Urinary bladder (tissue), 4 donors: ENCODE measurements around the gene KMT2E. TPM values are rescaled to one million over a fixed set of nuclear protein-coding genes. Genes with fewer than 3 reads are reported as not detected.

Experiments used
- DNase-seq: peaks from one replicate; pipeline ENCODE4 v3.0.0-alpha.2; 2015; ENCODE audit errors: extremely low spot score
- H3K27ac ChIP-seq: one replicate; pipeline ENCODE4 v1.5.1; 2013; ENCODE audit warnings: low read depth, mild to moderate bottlenecking, moderate library complexity
- H3K36me3 ChIP-seq: one replicate; pipeline ENCODE4 v1.6.1; 2013; ENCODE audit warnings: mild to moderate bottlenecking, moderate library complexity; ENCODE audit not compliant: insufficient read depth
- H3K4me1 ChIP-seq: one replicate; pipeline ENCODE4 v1.6.1; 2013; ENCODE audit warnings: mild to moderate bottlenecking, moderate library complexity; ENCODE audit not compliant: insufficient read depth
- H3K4me3 ChIP-seq: one replicate; pipeline ENCODE4 v1.5.1; 2013; ENCODE audit warnings: low read depth, low read length
- WGBS: extraction: QIAGEN DNeasy Blood & Tissue Kit; methylation state at CpG from one replicate; pipeline ENCODE4 v1.1.7; 2013; 5-methylcytosine and 5-hydroxymethylcytosine counted together
- polyA plus RNA-seq: library from polyadenylated mRNA; stranded (reverse); fragments of 200-250 nt; gene quantifications from one replicate; pipeline ENCODE4 v1.2.3, GENCODE V29; 2013
- total RNA-seq: library from RNA; depleted of rRNA; stranded (reverse); fragments of >200 nt; gene quantifications from one replicate; pipeline ENCODE4 v1.2.3, GENCODE V29; 2014
- donor health status: healthy with polysubstance abuse.
- donor health status: healthy.

KMT2E gene
- total and polyA plus RNA-seq, 2 donors = 43.1 to 198 TPM

- Histone ChIP-seq H3K27ac (no peak overlapping the region), H3K4me1 (no peaks in the 10 kb centered on the region), H3K4me3 (no peak overlapping the region), H3K36me3 (peaks cover 7% of the 10 kb centered on the region)
- DNase-seq = no peak
- WGBS = 87% methylated on average over 6 of the region's 6 CpGs
Observed at GRCh38 chr7:105106473-105106872, 92.5 kb downstream of the KMT2E start.

- Histone ChIP-seq H3K4me3 (no peak overlapping the region), H3K4me1 (no peaks in the 10 kb centered on the region), H3K27ac (no peak overlapping the region), H3K36me3 (peaks cover 9% of the 10 kb centered on the region)
- WGBS = 88% methylated on average over 9 of the region's 9 CpGs
- no peak for DNase-seq
Observed at GRCh38 chr7:105107458-105107857, 93.5 kb downstream of the KMT2E start.

- H3K4me1 ChIP-seq = no peaks in the 10 kb centered on the region
- peaks cover 7% of the 10 kb centered on the region for H3K36me3 ChIP-seq
- no peak for DNase-seq
- 85% methylated on average over 11 of the region's 11 CpGs for WGBS
- H3K4me3 ChIP-seq = no peak overlapping the region
- no peak overlapping the region for H3K27ac ChIP-seq
Observed at GRCh38 chr7:105112440-105113418, 98.7 kb downstream of the KMT2E start.

- DNase-seq = no peak
- no peak overlapping the region for H3K27ac ChIP-seq
- 74% methylated on average over 9 of the region's 9 CpGs for WGBS
Observed at GRCh38 chr7:105118612-105119600, 104.9 kb downstream of the KMT2E start.

GRCh38 chr7:105122619-105123018, 108.6 kb downstream of the KMT2E start:
- no peak for DNase-seq
- Histone ChIP-seq H3K4me3 (no peak overlapping the region), H3K4me1 (no peaks in the 10 kb centered on the region), H3K36me3 (no peaks in the 10 kb centered on the region), H3K27ac (no peak overlapping the region)
- WGBS = 68% methylated on average over 8 of the region's 8 CpGs

More at GRCh38 chr7:105118612-105119600, 104.9 kb downstream of the KMT2E start:
- Histone ChIP-seq H3K4me3 (no peak overlapping the region), H3K4me1 (no peaks in the 10 kb centered on the region), H3K36me3 (no peaks in the 10 kb centered on the region)

GRCh38 chr7:105125745-105126144, 111.7 kb downstream of the KMT2E start:
- 95% methylated on average over 12 of the region's 12 CpGs for WGBS
- Histone ChIP-seq H3K4me1 (no peaks in the 10 kb centered on the region), H3K36me3 (no peaks in the 10 kb centered on the region), H3K4me3 (no peak overlapping the region), H3K27ac (no peak overlapping the region)
- DNase-seq = no peak

- H3K36me3 ChIP-seq = no peaks in the 10 kb centered on the region
- WGBS = 86% methylated on average over 4 of the region's 4 CpGs
- DNase-seq = no peak
- no peak overlapping the region for H3K4me3 ChIP-seq
- no peaks in the 10 kb centered on the region for H3K4me1 ChIP-seq
- H3K27ac ChIP-seq = no peak overlapping the region
Observed at GRCh38 chr7:105126436-105126975, 112.5 kb downstream of the KMT2E start.

- H3K36me3 ChIP-seq = no peaks in the 10 kb centered on the region
- H3K4me1 ChIP-seq = no peaks in the 10 kb centered on the region
- no peak overlapping the region for H3K27ac ChIP-seq
- no peak for DNase-seq
- no peak overlapping the region for H3K4me3 ChIP-seq
- WGBS = 82% methylated on average over 8 of the region's 8 CpGs
Observed at GRCh38 chr7:105127179-105127578, 113.2 kb downstream of the KMT2E start.

GRCh38 chr7:105130048-105130447, 116.0 kb downstream of the KMT2E start:
- WGBS = 87% methylated on average over 5 of the region's 5 CpGs
- DNase-seq = no peak
- Histone ChIP-seq H3K27ac (no peak overlapping the region), H3K4me3 (no peak overlapping the region), H3K4me1 (no peaks in the 10 kb centered on the region), H3K36me3 (no peaks in the 10 kb centered on the region)

- no peak for DNase-seq
- H3K36me3 ChIP-seq = no peaks in the 10 kb centered on the region
- WGBS = 88% methylated on average over 2 of the region's 2 CpGs
Observed at GRCh38 chr7:105130580-105130979, 116.6 kb downstream of the KMT2E start.

GRCh38 chr7:105131033-105131656, 117.1 kb downstream of the KMT2E start:
- Histone ChIP-seq H3K27ac (no peak overlapping the region), H3K4me3 (no peak overlapping the region), H3K4me1 (no peaks in the 10 kb centered on the region), H3K36me3 (no peaks in the 10 kb centered on the region)
- WGBS = 86% methylated on average over 12 of the region's 12 CpGs
- no peak for DNase-seq

More at GRCh38 chr7:105130580-105130979, 116.6 kb downstream of the KMT2E start:
- H3K4me1 ChIP-seq = no peaks in the 10 kb centered on the region
- H3K27ac ChIP-seq = no peak overlapping the region
- H3K4me3 ChIP-seq = no peak overlapping the region

GRCh38 chr7:105131890-105132289, 117.9 kb downstream of the KMT2E start:
- H3K36me3 ChIP-seq = no peaks in the 10 kb centered on the region
- 87% methylated on average over 7 of the region's 7 CpGs for WGBS
- no peak overlapping the region for H3K27ac ChIP-seq
- no peaks in the 10 kb centered on the region for H3K4me1 ChIP-seq
- DNase-seq = no peak
- H3K4me3 ChIP-seq = no peak overlapping the region

GRCh38 chr7:105132335-105132734, 118.3 kb downstream of the KMT2E start:
- H3K27ac ChIP-seq = no peak overlapping the region
- no peak for DNase-seq
- no peaks in the 10 kb centered on the region for H3K36me3 ChIP-seq
- no peaks in the 10 kb centered on the region for H3K4me1 ChIP-seq
- WGBS = 92% methylated on average over 5 of the region's 5 CpGs
- H3K4me3 ChIP-seq = no peak overlapping the region
